ENCODE data around the gene OPCML.
A peak's percentile ranks its signal among the peaks of the same experiment; 100 is the strongest.

- TF ChIP-seq CTCF (IDR thresholded peaks at IDR 0.05) (peak; percentile 33; the same call in 1 of the 2 replicates), SIN3A (IDR thresholded peaks at IDR 0.05; ENCODE audit: borderline replicate concordance, insufficient read depth, low read depth, low read length) (no peak), POLR2AphosphoS5 (IDR thresholded peaks at IDR 0.05; ENCODE audit: low read depth, low read length) (no peak)
These were observed 312.8 kb downstream of the OPCML start for GRCh38 chr11:133219543-133219942.
